Right lobe of liver (tissue), 6 donors: ENCODE results near the gene DCAF5. TPM values are rescaled to one million over a fixed set of nuclear protein-coding genes. Genes with fewer than 3 reads are reported as not detected.

Experiments
- ATAC-seq, 4 donors: fragments of 200-7000 bp; cut with Tn5 transposase; one replicate each; pipeline ENCODE4 v1.9.1; 2020; ENCODE audit warnings: mild to moderate bottlenecking in 4 of 4, moderate library complexity in 4 of 4
- DNase-seq, 3 donors: peaks; one replicate each; pipeline ENCODE4 v3.0.0-alpha.2; 2020
- H3K27ac ChIP-seq, 3 donors: fragments of 200-600 bp; one replicate each; pipeline ENCODE4 v1.8.0; 2022
- H3K27me3 ChIP-seq, 2 donors: fragments of 200-600 bp; one replicate each; pipeline ENCODE4 v1.8.0; 2022
- H3K36me3 ChIP-seq, 4 donors: fragments of 200-600 bp; sonication (generic) in 1 of 4; one replicate each; pipeline versions ENCODE4 v1.5.1 to v1.8.0; 2017 to 2022; ENCODE audit warnings: control low read depth in 1 of 4
- H3K4me1 ChIP-seq, 4 donors: fragments of 200-600 bp; sonication (generic) in 1 of 4; one replicate each; pipeline versions ENCODE4 v1.5.1 to v1.8.0; 2017 to 2022; ENCODE audit warnings: control low read depth in 1 of 4
- H3K4me3 ChIP-seq, 3 donors: fragments of 200-600 bp; one replicate each; pipeline ENCODE4 v1.8.0; 2022
- H3K9me3 ChIP-seq, 4 donors: fragments of 200-600 bp; sonication (generic) in 1 of 4; one replicate each; pipeline versions ENCODE4 v1.5.1 to v1.8.0; 2017 to 2022; ENCODE audit warnings: control low read depth in 1 of 4
- CTCF ChIP-seq, 4 donors: fragments of 200-600 bp in 3 of 4; fragments of 450-650 bp in 1 of 4; IDR thresholded peaks; one replicate each; pipeline versions ENCODE4 v1.5.1 to v1.8.0; 2016 to 2022; ENCODE audit warnings: antibody characterized with exemption in 4 of 4, mild to moderate bottlenecking in 2 of 4
- POLR2A ChIP-seq: fragments of 450-650 bp; IDR thresholded peaks from one replicate; pipeline ENCODE4 v1.6.1; 2017; ENCODE audit warnings: antibody characterized with exemption, mild to moderate bottlenecking
- WGBS: methylation state at CpG from one replicate; pipeline ENCODE4 v1.1.6; 2018; ENCODE audit warnings: low coverage, low lambda C conversion rate; ENCODE audit not compliant: insufficient coverage; ENCODE audit errors: missing lambda C conversion rate; 5-methylcytosine and 5-hydroxymethylcytosine counted together
- intact Hi-C, 2 donors: fragments of 100-400 bp; cut with DNase I; formaldehyde crosslinking; loops; one replicate each; pipeline versions ENCODE4 v1.11.2 to v1.14.1; 2022
- small RNA-seq, 2 experiments: library from RNA; depleted of rRNA; stranded (forward); fragments of <200 nt; gene quantifications; one replicate each; pipeline ENCODE3, GENCODE V24; 2016
- total RNA-seq, 6 experiments: library from RNA; depleted of rRNA in 2 of 6; stranded (reverse); fragments of >200 nt in 2 of 6; fragmentation: NEBNext Ultra II Directional in 3 of 6; extraction: Animal tissue kit (Norgen Biotek cat#: 25700) in 3 of 6; gene quantifications; one replicate each; pipeline versions ENCODE4 v1.1.0 to v1.2.4, GENCODE V29; 2016 to 2023
- donor health status: DM: no; HTN: yes; CAD: no.
- donor health status: DM: no; HTN: no; CAD: no.
- donor health status: DM: no; HTN: no; CAD: no.
- donor health status: DM: no; HTN: yes; CAD: no.
- donor health status: DM: no; HTN: yes; CAD: no.

DCAF5 gene
- total RNA-seq, 6 experiments from 2014 or later = 21.8 to 31.4 (median 28.0) TPM

- ATAC-seq = no peak
- H3K27me3 ChIP-seq = no peaks in the 10 kb centered on the region
- no peak overlapping the region for H3K27ac ChIP-seq
- intact Hi-C loops = no loop called here
- WGBS = 58% methylated on average over 6 of the region's 7 CpGs
- no peak overlapping the region for H3K4me3 ChIP-seq
- no peaks in the 10 kb centered on the region for H3K36me3 ChIP-seq
- DNase-seq = no peak
- TF ChIP-seq POLR2A (no peak), CTCF (IDR thresholded peaks at IDR 0.05) (no peak)
- H3K9me3 ChIP-seq = no peaks in the 10 kb centered on the region
- H3K4me1 ChIP-seq = no peaks in the 10 kb centered on the region
Observed at GRCh38 chr14:69004731-69005431, 148.0 kb downstream of the DCAF5 start.

GRCh38 chr14:69003626-69004025 is 149.3 kb downstream of the DCAF5 start:
- WGBS = 71% methylated on average over 10 of the region's 10 CpGs
- H3K36me3 ChIP-seq = no peaks in the 10 kb centered on the region
- no peaks in the 10 kb centered on the region for H3K4me1 ChIP-seq
- H3K27ac ChIP-seq = no peak overlapping the region
- TF ChIP-seq POLR2A (no peak), CTCF (IDR thresholded peaks at IDR 0.05) (no peak)
- no peak for ATAC-seq
- no peak overlapping the region for H3K4me3 ChIP-seq
- intact Hi-C loops = no loop called here
- no peaks in the 10 kb centered on the region for H3K9me3 ChIP-seq
- no peaks in the 10 kb centered on the region for H3K27me3 ChIP-seq
- DNase-seq = no peak

DNA sequence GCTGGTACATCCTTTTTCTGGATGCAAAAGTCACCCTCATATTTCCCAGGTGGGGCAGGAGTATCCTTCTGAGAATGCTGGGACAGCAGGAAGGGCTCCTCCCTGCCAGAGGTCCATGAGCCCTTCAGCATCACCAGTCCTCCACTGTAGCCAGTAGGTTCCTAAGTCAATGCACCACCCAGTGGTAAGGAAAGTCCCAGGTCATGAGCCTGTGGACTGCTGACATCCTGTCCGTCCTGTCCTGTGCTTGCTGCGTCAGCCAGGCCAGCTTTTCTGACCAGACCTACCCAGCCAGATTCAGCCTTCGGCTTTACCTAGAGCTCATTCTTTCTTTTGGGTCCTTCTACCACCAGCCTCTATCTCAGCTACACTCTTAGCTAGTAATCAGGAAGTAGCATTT is 150.8 kb downstream of the DCAF5 start:
- no peaks in the 10 kb centered on the region for H3K27me3 ChIP-seq
- 8% methylated on average over 3 of the region's 3 CpGs for WGBS
- no peak overlapping the region for H3K4me3 ChIP-seq
- H3K4me1 ChIP-seq = no peaks in the 10 kb centered on the region
- ATAC-seq (peak; percentile 96 to 99 (median 98)), DNase-seq (peak; percentile 64 to 76 (median 66))
- no peak for TF ChIP-seq POLR2A
- peak; percentile 45 to 61 (median 56) for TF ChIP-seq CTCF (IDR thresholded peaks at IDR 0.05)
- H3K9me3 ChIP-seq = no peaks in the 10 kb centered on the region
- H3K36me3 ChIP-seq = no peaks in the 10 kb centered on the region
- intact Hi-C loops = no loop called here
- H3K27ac ChIP-seq = no peak overlapping the region

DNA sequence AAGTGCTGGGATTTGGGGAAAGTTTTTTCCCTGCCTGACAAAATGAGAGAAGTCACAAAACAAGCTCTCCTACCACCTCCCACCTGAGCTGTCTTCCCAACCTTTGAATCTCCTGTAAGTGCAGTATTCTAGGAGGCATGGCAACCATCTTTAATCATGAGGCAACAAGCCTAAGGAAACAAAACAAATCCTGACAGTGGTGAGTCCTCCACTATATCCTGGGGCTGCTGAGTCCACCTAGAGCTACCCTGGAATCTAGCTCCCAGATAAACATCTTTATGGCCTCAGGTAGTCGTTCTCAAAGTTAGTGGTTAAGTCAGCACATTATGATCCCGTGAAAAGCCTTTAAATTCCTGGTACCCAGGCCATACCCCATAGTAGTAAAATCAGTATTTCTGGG is 151.5 kb downstream of the DCAF5 start:
- H3K9me3 ChIP-seq = no peaks in the 10 kb centered on the region
- ATAC-seq = no peak
- H3K27me3 ChIP-seq = no peaks in the 10 kb centered on the region
- H3K27ac ChIP-seq = no peak overlapping the region
- no peak for DNase-seq
- WGBS = no CpG with 5 or more reads among the region's 2 CpGs
- no peak overlapping the region for H3K4me3 ChIP-seq
- intact Hi-C loops = no loop called here
- H3K4me1 ChIP-seq = no peaks in the 10 kb centered on the region
- no peak for TF ChIP-seq POLR2A
- no peak for TF ChIP-seq CTCF (IDR thresholded peaks at IDR 0.05)
- H3K36me3 ChIP-seq = no peaks in the 10 kb centered on the region

Small RNAs within 50 kb of the gene (small RNA-seq; reads per million reads assigned to genes)
- 0 reads per million in 2 experiments for gene RF00019
- gene RPS29P1 = 0 reads per million in 2 experiments

Other genes with a start within 250 kb of the DCAF5 start
- gene ACTN1, start 173.8 kb downstream of the DCAF5 start, total RNA-seq = 100 to 1,000 TPM in 3 of 6 experiments, 10 to 100 TPM in 3; 53.1 to 145 (median 100) TPM
- gene EXD2, start 38.4 kb upstream of the DCAF5 start, total RNA-seq = 10 to 100 TPM in 1 of 6 experiments, 1 to 10 TPM in 5; 7.4 to 10.4 (median 8.2) TPM
- gene GALNT16, start 107.0 kb upstream of the DCAF5 start, total RNA-seq = 1 to 10 TPM in 3 of 6 experiments, under 1 TPM in 3; 0.37 to 1.7 (median 0.94) TPM
- gene ERH, start 245.2 kb upstream of the DCAF5 start, total RNA-seq = 10 to 100 TPM; 46.0 to 71.7 (median 68.5) TPM
- gene SLC39A9, start 245.6 kb upstream of the DCAF5 start, total RNA-seq = 10 to 100 TPM; 44.7 to 78.2 (median 58.2) TPM